ENCODE results near the gene PCSK7.
"Not testable (repeated sequence)": the region's sequence is repeated elsewhere in the genome, so short reads cannot be mapped to it uniquely, and the experiment has no call there.

PCSK7 gene

GRCh38 chr11:117214404-117215110, 17.3 kb downstream of the PCSK7 start:
- DNase-seq = no peak

- DNase-seq = no peak
Observed at GRCh38 chr11:117212697-117213355, 19.0 kb downstream of the PCSK7 start.

- no peak for DNase-seq
Observed at GRCh38 chr11:117210620-117211019, 21.3 kb downstream of the PCSK7 start.

GRCh38 chr11:117209351-117210125, 22.3 kb downstream of the PCSK7 start:
- DNase-seq = not testable (repeated sequence)

GRCh38 chr11:117208710-117209109, 23.2 kb downstream of the PCSK7 start:
- not testable (repeated sequence) for DNase-seq

- DNase-seq = not testable (repeated sequence)
Observed at GRCh38 chr11:117207481-117207880, 24.4 kb downstream of the PCSK7 start.

- not testable (repeated sequence) for DNase-seq
Observed at GRCh38 chr11:117206859-117207258, 25.0 kb downstream of the PCSK7 start.

- not testable (repeated sequence) for DNase-seq
Observed at GRCh38 chr11:117206111-117206510, 25.8 kb downstream of the PCSK7 start.

- DNase-seq = no peak
Observed at GRCh38 chr11:117205211-117205818, 26.6 kb downstream of the PCSK7 start.

GRCh38 chr11:117204283-117205080, 27.4 kb downstream of the PCSK7 start:
- DNase-seq = no peak

- DNase-seq = no peak
Observed at GRCh38 chr11:117203069-117203407, 28.8 kb downstream of the PCSK7 start.

- DNase-seq = no peak
Observed at GRCh38 chr11:117202386-117203068, 29.3 kb downstream of the PCSK7 start.

GRCh38 chr11:117201658-117202305, 30.1 kb downstream of the PCSK7 start:
- no peak for DNase-seq

- DNase-seq = no peak
Observed at GRCh38 chr11:117200813-117201657, 30.8 kb downstream of the PCSK7 start.

GRCh38 chr11:117199916-117200812, 31.7 kb downstream of the PCSK7 start:
- no peak for DNase-seq

GRCh38 chr11:117199053-117199915, 32.6 kb downstream of the PCSK7 start, which contains the start of gene TAGLN:
TSS of gene TAGLN (plus strand) at chr11:117199370. CDS start at chr11:117203014, 3,644 bp downstream.
- no peak for DNase-seq

GRCh38 chr11:117198613-117199012, 33.3 kb downstream of the PCSK7 start:
- no peak for DNase-seq

Measured in T-helper 9 cell (primary cell).